AG09309 (cell line): ENCODE results near the gene NTMT1.
"Not testable (repeated sequence)": the region's sequence is repeated elsewhere in the genome, so short reads cannot be mapped to it uniquely, and the experiment has no call there.

Experiments used
- DNase-seq: peaks from one replicate; pipeline ENCODE4 v3.0.0-alpha.2; 2010; ENCODE audit warnings: low read depth
- H3K4me3 ChIP-seq: 2 replicates; pipeline ENCODE4 v1.5.1; 2011; ENCODE audit warnings: mild to moderate bottlenecking, low read depth, low read length, moderate library complexity; ENCODE audit not compliant: control insufficient read depth
- TF ChIP-seq, protein P1 (sequence below): IDR thresholded peaks from 2 replicates; pipeline ENCODE4 v1.5.1; 2011; ENCODE audit warnings: mild to moderate bottlenecking, low read depth, low read length, inconsistent platforms; ENCODE audit not compliant: insufficient read depth, control insufficient read depth; ENCODE audit errors: missing control alignments

The NTMT1 gene

DNA sequence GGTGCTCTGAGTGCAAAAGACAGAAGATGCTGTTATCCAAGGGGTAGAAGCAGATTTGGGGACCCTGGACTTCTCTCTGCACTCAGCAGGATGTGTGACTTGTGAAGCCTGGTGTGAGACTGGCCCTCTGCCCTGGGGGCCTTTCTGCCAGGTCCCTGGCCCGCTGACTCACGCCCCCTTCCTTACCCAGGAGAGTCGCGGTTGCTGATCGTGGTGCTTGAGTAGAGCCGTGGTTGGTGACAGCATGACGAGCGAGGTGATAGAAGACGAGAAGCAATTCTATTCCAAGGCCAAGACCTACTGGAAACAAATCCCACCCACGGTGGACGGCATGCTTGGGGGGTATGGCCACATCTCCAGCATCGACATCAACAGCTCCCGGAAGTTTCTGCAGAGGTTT, 6.5 kb downstream of the NTMT1 start:
- no peak for DNase-seq
- H3K4me3 ChIP-seq = no peak overlapping the region
- TF ChIP-seq, protein P1, sequence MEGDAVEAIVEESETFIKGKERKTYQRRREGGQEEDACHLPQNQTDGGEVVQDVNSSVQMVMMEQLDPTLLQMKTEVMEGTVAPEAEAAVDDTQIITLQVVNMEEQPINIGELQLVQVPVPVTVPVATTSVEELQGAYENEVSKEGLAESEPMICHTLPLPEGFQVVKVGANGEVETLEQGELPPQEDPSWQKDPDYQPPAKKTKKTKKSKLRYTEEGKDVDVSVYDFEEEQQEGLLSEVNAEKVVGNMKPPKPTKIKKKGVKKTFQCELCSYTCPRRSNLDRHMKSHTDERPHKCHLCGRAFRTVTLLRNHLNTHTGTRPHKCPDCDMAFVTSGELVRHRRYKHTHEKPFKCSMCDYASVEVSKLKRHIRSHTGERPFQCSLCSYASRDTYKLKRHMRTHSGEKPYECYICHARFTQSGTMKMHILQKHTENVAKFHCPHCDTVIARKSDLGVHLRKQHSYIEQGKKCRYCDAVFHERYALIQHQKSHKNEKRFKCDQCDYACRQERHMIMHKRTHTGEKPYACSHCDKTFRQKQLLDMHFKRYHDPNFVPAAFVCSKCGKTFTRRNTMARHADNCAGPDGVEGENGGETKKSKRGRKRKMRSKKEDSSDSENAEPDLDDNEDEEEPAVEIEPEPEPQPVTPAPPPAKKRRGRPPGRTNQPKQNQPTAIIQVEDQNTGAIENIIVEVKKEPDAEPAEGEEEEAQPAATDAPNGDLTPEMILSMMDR = no peak

DNA sequence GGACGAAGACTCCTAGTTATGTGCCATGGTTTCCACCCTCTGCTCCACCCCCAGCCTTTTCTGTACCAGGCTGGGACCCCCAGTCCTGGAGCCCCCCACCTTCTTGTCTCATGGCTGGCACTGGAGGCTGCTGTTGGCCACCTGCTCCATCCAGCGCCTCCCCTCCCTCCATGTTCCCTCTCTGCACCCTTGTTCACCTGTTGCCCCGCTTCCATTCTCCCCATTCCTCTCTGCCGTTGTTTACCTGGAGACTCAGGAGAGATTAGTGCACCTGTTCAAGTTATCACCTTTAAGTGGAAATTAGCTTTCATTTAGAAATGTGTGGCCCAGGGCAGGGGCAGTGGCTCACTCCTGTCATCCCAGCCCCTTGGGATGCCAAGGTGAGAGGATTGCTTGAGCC, 7.2 kb downstream of the NTMT1 start:
- no peak overlapping the region for H3K4me3 ChIP-seq
- DNase-seq = no peak
- TF ChIP-seq, protein P1 = no peak

DNA sequence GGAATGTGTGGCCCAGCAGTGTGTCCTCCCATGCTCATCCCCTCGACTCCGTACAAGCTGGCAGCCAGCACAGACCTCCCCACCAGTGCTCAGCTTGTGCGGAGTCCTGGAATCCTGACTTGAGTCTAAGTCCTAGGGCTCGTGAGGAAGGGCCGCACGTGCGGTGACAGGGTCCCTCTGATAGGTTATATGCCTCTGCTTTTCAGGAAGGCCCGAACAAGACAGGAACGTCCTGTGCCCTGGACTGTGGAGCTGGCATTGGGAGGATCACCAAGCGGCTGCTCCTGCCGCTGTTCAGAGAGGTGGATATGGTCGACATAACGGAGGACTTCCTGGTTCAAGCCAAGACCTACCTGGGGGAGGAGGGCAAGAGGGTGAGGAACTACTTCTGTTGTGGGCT, 7.9 kb downstream of the NTMT1 start:
- DNase-seq = no peak
- TF ChIP-seq, protein P1 = no peak
- no peak overlapping the region for H3K4me3 ChIP-seq

DNA sequence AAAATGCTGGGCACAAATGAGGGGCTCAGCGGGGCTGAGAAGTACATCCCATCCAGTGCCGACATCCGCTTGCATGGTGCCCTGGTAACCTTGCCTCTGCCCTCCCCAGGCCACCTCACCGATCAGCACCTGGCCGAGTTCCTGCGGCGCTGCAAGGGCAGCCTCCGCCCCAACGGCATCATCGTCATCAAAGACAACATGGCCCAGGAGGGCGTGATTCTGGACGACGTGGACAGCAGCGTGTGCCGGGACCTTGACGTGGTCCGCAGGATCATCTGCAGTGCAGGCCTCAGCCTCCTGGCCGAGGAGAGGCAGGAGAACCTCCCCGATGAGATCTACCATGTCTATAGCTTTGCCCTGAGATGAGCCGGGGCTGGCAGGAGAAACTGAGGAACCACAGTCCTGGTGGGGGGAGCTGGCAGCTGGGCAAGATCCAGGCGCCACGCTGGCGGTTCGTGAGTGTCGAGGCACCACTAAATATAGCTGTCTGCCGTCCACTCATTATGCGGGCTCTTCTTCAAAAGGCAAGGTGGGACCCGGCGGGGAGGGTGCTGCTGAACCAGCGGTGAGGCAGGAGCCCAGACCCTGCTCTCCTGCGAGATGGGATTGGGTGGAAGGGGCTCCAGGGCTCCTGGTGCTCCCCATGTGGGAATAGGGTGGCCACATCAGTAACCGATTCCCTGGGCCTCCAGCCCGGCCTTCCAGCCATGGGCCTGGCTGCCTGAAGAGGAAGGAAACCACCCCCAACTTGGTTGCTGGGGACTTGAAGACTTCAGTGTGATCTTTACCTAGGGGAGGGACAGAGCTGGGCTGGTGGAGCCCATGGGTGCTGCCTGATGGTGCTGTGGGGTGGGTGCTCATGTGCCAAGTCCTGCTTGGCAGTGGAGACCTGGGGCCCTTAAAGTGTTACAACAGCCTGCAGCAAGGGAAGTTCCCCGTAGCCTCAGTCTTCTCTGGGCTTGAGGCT, 9.4 kb downstream of the NTMT1 start:
- TF ChIP-seq, protein P1 = no peak
- H3K4me3 ChIP-seq = no peak overlapping the region

DNA sequence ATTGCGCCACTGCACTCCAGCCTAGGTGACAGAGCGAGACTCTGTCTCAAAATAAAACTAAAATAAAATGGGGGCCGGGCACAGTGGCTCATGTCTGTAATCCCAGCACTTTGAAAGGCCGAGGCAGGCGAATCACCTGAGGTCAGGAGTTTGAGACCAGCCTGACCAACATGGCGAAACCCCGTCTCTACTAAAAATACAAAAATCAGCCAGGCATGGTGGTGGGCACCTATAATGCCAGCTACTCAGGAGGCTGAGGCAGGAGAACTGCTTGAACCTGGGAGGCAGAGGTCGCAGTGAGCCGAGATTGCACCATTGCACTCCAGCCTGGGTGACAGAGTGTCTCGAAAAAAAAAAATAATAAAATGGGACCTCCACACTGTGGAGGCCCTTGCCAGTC, 10.4 kb downstream of the NTMT1 start:
- H3K4me3 ChIP-seq, DNase-seq: not testable (repeated sequence)

More for the DNA sequence above, 9.4 kb downstream of the NTMT1 start:
- no peak for DNase-seq

DNA sequence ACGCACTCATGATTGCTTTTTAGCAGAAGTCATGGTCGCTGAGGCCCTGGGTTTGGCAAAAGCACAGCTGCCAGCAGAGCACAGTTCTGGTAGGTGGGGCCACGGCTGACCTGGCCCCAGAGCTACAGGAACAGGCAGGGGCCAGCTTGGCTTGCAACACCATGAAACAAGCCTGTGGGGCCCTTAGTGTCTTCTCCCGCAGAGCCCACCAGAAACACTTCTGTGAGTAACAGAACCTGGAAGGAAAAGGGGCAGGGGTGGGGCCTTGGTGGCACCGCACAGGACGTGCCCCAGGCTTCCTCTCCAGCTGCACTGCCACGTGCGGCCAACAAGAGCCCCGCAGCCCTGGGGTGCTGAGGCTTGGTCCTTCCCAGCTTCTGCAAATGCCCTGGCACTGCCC, 11.1 kb downstream of the NTMT1 start:
- DNase-seq = no peak
- no peak overlapping the region for H3K4me3 ChIP-seq
- TF ChIP-seq, protein P1 = no peak

DNA sequence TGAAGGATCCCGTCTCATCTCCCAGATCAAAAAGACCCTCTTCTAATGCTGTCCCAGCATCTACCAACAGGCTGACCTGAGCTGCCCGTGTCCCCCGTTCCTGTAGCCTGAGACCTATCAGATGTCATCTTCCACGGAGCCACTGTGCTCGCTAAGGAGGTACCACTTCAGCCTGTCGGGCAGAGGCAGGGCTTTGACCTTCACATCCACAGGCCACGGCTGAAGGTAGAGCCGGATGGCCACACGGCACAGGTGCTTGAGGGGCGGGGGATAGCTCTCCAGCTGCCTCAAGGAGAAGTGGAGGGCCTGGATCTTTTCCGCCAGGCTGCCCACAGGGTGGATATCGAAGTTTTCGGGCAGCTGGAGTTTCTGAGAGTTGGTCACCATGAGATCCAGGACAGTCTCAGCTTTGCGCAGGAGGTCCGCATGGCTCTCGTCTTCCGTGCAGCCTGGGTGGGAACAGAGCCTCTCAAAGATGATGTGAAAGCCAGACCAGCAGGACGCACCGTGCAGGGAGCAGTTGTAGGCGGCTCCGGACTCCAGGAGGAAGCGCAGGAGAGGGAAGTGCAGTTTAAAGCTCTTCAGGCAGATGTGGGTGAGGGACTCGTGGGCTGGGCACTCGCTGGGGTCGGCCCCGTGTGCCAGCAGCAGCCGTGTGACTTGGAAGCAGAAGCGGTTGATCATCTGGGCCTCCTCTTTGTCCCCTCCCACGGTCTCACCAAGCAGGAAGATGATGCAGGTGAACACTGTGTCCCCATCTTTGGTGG, 11.9 kb downstream of the NTMT1 start:
- H3K4me3 ChIP-seq = no peak overlapping the region
- TF ChIP-seq, protein P1 = no peak
- no peak for DNase-seq
